ENCODE measurements around the gene LSM4. TPM values are rescaled to one million over a fixed set of nuclear protein-coding genes. Genes with fewer than 3 reads are reported as not detected.

The LSM4 gene
- total and polyA plus RNA-seq, 10 of the 15 experiments (the other 5 are each of a cell fraction or from before 2014, with no cell fraction given) = 12.6 to 652 (median 217) TPM

DNA sequence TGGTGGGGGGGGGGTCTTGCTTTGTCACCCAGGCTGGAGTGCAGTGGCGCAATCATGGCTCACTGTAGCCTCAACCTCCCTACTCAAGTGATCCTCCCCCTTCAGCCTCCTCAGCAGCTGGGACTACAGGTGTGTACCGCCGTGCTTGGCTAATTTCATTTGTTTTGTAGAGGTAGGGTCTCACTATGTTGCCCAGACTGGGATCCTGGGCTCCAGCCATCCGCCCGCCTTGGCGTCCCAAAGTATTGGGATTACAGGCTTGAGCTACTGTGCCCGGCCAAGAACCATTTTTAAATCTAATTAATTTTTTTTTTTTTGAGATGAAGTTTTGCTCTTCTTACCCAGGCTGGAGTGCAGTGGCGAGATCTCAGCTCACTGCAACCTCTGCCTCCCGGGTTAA is 23.2 kb downstream of the LSM4 start:
- RAD21 ChIA-PET (ENCODE audit: unreplicated experiment) = no interaction called here
- Histone ChIP-seq H3K9ac (ENCODE audit: control insufficient read depth, insufficient read depth, low read length) (no peak overlapping the region), H4K20me1 (ENCODE audit: control insufficient read depth, insufficient read depth) (no peaks in the 10 kb centered on the region), H3K4me1 (ENCODE audit: control insufficient read depth, insufficient read depth, low read length) (peaks cover 2% of the 10 kb centered on the region; the same call in 1 of the 2 replicates), H3K4me3 (no peak overlapping the region), H2AFZ (ENCODE audit: control insufficient read depth, low read depth, low read length) (no peak overlapping the region), H3K9me3 (replicated peaks; ENCODE audit: control insufficient read depth, insufficient read depth, low read length) (no peaks in the 10 kb centered on the region; the same call in 2 of the 3 replicates), H3K79me2 (ENCODE audit: control insufficient read depth, insufficient read depth, low read length) (peaks cover 11% of the 10 kb centered on the region), H3K4me2 (ENCODE audit: control insufficient read depth, insufficient read depth) (no peak overlapping the region), H3K36me3 (ENCODE audit: control insufficient read depth in 2 of 2, insufficient read depth in 2 of 2, low read length in 1 of 2) (no peaks in the 10 kb centered on the region), H3K27ac (ENCODE audit: control insufficient read depth, insufficient read depth) (no peak overlapping the region), H3K27me3 (replicated peaks in 1 of 2; ENCODE audit: control insufficient read depth in 2 of 2, insufficient read depth in 2 of 2, low read length in 1 of 2) (no peaks in the 10 kb centered on the region; a peak in 1 of 4 replicates)
- WGBS (ENCODE audit: insufficient coverage, insufficient replicate concordance, low lambda C conversion rate, missing lambda C conversion rate) = 86% methylated on average over 9 of the region's 9 CpGs
- POLR2A ChIA-PET = interaction anchor here (0.7 kb wide), 1 partner anchor 17 kb away, joined by 3 read pairs; no protein-coding TSS in a partner anchor
- CTCF ChIA-PET = interaction anchor here (0.6 to 1.0 kb wide), 2 partner anchors 15 to 28 kb away, joined by 3 to 4 read pairs; no protein-coding TSS in a partner anchor
- no TSS peak for BruUV-seq (replicated peaks)
- SMC1A ChIA-PET (ENCODE audit: uncharacterized antibody, unreplicated experiment) = interaction anchor here (0.7 to 1.1 kb wide), 2 partner anchors 19 to 27 kb away, joined by 3 read pairs; no protein-coding TSS in a partner anchor
- FAIRE-seq (no peak), DNase-seq (ENCODE audit: low read depth, low spot score) (no peak), ATAC-seq (no peak)
- in situ Hi-C loops (cut with MboI) (no loop called here), intact Hi-C loops (cut with micrococcal nuclease; ENCODE audit: unreplicated experiment) (no loop called here)
- TF ChIP-seq, protein P1, sequence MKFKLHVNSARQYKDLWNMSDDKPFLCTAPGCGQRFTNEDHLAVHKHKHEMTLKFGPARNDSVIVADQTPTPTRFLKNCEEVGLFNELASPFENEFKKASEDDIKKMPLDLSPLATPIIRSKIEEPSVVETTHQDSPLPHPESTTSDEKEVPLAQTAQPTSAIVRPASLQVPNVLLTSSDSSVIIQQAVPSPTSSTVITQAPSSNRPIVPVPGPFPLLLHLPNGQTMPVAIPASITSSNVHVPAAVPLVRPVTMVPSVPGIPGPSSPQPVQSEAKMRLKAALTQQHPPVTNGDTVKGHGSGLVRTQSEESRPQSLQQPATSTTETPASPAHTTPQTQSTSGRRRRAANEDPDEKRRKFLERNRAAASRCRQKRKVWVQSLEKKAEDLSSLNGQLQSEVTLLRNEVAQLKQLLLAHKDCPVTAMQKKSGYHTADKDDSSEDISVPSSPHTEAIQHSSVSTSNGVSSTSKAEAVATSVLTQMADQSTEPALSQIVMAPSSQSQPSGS (IDR thresholded peaks at IDR 0.05; ENCODE audit: low read length) = no peak
- no peak for TF ChIP-seq EP300 (IDR thresholded peaks at IDR 0.05; ENCODE audit: borderline replicate concordance in 1 of 2, control insufficient read depth in 1 of 2, low read depth in 2 of 2, low read length in 2 of 2)
- no peak for TF ChIP-seq SIX5 (IDR thresholded peaks at IDR 0.05; ENCODE audit: low read depth, low read length, severe bottlenecking)
- no peak for TF ChIP-seq BACH1 (IDR thresholded peaks at IDR 0.05; ENCODE audit: borderline replicate concordance)
- no peak for TF ChIP-seq ASH2L (IDR thresholded peaks at IDR 0.05; ENCODE audit: borderline replicate concordance, low read depth)
- TF ChIP-seq KDM1A (IDR thresholded peaks at IDR 0.05; ENCODE audit: borderline replicate concordance) = no peak
- no peak for TF ChIP-seq BCLAF1 (IDR thresholded peaks at IDR 0.05)
- TF ChIP-seq ATF7 (IDR thresholded peaks at IDR 0.05; ENCODE audit: low read depth) = no peak
- TF ChIP-seq, protein P2, sequence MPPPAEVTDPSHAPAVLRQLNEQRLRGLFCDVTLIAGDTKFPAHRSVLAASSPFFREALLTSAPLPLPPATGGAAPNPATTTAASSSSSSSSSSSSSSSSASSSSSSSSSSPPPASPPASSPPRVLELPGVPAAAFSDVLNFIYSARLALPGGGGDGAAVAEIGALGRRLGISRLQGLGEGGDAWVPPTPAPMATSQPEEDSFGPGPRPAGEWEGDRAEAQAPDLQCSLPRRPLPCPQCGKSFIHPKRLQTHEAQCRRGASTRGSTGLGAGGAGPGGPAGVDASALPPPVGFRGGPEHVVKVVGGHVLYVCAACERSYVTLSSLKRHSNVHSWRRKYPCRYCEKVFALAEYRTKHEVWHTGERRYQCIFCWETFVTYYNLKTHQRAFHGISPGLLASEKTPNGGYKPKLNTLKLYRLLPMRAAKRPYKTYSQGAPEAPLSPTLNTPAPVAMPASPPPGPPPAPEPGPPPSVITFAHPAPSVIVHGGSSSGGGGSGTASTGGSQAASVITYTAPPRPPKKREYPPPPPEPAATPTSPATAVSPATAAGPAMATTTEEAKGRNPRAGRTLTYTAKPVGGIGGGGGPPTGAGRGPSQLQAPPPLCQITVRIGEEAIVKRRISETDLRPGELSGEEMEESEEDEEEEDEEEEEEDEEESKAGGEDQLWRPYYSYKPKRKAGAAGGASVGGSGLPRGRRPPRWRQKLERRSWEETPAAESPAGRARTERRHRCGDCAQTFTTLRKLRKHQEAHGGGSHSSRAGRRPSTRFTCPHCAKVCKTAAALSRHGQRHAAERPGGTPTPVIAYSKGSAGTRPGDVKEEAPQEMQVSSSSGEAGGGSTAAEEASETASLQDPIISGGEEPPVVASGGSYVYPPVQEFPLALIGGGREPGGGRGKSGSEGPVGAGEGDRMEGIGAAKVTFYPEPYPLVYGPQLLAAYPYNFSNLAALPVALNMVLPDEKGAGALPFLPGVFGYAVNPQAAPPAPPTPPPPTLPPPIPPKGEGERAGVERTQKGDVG (CRISPR knock-in tag; IDR thresholded peaks at IDR 0.05) = no peak
- TF ChIP-seq YBX1 (IDR thresholded peaks at IDR 0.05) = no peak
- TF ChIP-seq CHD2 (IDR thresholded peaks at IDR 0.05; ENCODE audit: borderline replicate concordance, low read depth, low read length) = no peak
- no peak for TF ChIP-seq KAT2A (conservative IDR thresholded peaks at IDR 0.05; ENCODE audit: control insufficient read depth, low read depth, low read length)
- no peak for TF ChIP-seq PRDM15 (CRISPR knock-in tag; IDR thresholded peaks at IDR 0.05)
